T-helper 1 cell treated with Interleukin-12 subunit alpha and Interleukin-12 subunit beta and Interleukin-4 antibody, amounts not matched to agents 30 ng/mL and 1 ng/mL, for 36 hours (primary cell): ENCODE data around the gene UPK3A. TPM values are rescaled to one million over a fixed set of nuclear protein-coding genes. Genes with fewer than 3 reads are reported as not detected.
"Not testable (repeated sequence)": the region's sequence is repeated elsewhere in the genome, so short reads cannot be mapped to it uniquely, and the experiment has no call there.

Experiments
- intact Hi-C: fragments of 100-400 bp; cut with micrococcal nuclease; formaldehyde crosslinking; loops from one replicate; pipeline ENCODE4 v1.15.1; 2024
- total RNA-seq: library from RNA; stranded (reverse); gene quantifications from 2 replicates; pipeline ENCODE4 v1.2.3, GENCODE V29; 2022

UPK3A gene
- total RNA-seq, 1 donor from 2014 or later, result not detected

DNA sequence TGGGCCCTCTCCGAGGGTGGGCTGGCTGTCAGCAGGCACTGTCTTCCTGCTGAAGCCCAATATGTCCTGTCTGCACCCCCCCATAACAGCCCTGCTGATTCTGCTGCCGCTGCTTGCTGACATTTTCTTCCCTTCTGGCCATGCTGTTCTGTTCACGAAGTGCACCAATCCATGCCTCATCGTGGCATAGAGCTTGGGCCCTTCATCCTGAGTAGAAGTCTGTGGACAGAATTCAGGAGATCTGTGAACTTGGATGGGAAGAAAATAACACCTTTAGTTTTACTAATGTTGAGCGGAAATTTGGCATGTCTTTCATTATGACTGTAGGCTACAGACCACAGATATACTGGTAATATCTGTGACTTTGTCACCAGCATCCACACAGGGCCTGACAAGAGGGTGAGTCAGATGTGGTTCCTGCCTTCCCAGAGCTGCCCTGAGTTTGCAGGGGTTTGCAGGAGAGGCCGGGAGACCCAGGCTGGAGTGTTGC lies 29.9 kb upstream of the UPK3A start:
- intact Hi-C loops, result no loop called here

GRCh38 chr22:45257941-45258340 lies 26.8 kb upstream of the UPK3A start:
- intact Hi-C loops, result not testable (repeated sequence)

DNA sequence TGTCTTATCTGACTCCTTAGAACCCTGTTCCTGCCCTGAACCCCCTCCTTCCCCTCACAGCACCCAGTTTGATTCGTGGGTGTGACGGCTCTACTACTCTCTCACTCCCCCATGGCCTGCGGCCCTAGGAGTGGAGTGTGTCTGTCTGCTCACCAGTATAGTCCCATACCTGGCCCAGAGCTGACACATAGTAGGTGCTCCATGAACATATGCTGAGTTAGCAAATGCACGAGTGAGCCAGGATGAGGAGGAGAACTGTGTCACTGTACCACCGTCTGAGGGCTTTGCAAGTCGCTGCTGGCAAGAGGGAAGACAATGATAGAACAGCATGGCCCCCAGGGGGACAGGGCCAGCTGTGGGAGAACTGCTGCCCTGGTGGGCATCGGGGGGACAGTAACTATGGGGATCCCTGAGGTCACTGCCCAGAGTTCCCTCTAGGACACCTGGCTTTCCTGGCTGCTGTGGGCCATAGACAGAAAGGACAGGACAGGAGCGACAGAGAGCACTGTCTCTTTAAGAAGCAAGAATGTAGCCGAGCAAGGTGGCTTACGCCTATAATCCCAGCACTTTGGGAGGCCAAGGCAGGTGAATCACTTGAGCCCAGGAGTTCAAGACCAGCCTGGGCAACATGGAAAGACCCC lies 24.9 kb upstream of the UPK3A start:
- intact Hi-C loops, result no loop called here

DNA sequence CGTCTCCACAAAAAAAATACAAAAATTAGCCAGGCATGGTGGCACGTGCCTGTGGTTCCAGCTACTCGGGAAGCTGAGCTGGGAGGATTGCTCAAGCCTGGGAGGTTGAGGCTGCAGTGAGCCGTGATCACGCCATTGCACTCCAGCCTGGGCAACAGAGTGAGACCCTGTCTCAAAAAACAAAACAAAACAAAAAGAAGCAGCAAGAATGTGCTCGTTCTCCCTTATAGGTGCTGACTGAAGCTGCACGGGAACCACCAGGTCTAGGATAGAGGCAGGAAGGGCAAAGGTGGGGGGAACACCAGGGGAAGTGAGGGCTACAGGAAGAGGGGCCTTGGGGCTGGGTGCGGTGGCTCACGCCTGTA lies 24.4 kb upstream of the UPK3A start:
- intact Hi-C loops, result not testable (repeated sequence)

DNA sequence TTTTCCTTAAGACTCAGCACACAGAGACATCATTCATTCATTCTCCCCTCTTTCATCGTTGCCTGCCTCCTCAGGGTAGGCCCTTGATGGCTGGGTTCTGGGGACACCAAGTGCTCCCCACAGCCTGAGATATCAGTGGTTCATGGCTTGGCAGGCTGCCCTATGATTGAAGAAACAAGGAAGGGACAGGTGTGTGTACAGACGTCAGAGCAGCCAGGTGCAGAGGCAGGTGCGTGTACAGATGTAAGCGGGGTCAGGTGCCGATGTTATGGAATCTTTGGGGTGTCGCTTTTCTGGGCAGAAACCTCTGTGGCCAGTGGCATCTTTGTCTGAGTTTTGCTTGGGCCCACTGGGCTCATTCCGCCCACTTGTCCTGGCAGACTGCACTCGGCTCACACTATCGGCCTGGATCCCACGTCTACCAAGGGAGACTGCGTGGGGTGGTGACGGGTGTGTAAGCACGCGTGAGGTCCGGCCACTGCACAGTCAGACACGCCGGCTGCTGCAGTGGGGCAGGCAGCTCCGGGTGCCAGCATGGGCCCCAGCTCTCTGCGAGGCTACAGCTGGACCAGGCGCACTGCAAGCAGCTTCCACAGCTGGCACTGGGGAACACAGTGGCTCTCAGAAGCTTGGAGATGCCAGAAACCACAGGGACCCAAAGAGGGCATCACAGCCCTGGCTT lies 23.2 kb upstream of the UPK3A start:
- intact Hi-C loops, result no loop called here

GRCh38 chr22:45262195-45262930 lies 22.4 kb upstream of the UPK3A start:
- intact Hi-C loops, result no loop called here

GRCh38 chr22:45262931-45263462 lies 21.8 kb upstream of the UPK3A start:
- intact Hi-C loops, result no loop called here

GRCh38 chr22:45263463-45264269 lies 21.1 kb upstream of the UPK3A start:
- intact Hi-C loops, result no loop called here

- intact Hi-C loops, result loop anchor here (5.0 kb wide), 1 partner anchor 77 kb away; no protein-coding TSS in a partner anchor
These were observed 19.2 kb upstream of the UPK3A start for GRCh38 chr22:45265535-45265934.

DNA sequence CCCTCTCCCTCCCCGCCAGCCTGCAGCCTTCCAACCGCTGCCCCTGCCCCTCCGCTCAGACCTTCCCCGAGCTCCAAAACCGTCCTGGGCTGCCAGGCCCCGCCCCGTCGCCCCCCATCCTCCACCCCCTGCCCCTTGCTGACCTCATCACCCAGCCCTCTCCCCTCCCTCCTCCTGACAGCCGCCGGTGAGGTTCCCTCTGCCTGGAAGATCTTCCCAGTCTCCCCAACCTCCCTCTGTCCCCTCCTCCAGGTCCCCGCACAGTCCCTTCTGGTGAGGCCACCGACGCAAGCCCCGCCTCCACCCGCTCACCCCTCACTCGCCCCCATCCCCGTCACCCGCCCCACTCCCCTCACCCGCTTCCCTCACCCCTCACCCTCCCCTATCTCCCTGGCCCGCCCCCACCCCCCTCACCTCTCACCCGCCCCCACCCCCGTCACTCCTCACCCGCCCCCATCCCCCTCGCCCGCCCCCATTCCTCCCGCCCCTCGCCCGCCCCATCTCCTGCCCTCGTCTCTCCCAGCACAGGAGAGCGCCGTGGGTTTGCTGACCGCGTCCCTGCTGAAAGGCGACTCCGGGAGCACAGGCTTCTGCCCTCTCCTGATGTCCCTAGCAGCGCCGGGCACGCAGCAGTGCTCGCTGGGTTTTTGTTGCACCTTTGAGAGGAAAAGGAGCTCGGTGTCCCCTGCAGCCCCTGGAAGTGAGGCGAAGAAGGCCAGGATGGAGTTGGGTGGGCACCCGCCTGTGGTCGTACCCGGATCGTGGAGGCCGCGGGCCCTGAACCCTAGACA lies 16.4 kb upstream of the UPK3A start:
- intact Hi-C loops, result loop anchor here (2.0 to 5.0 kb wide), 2 partner anchors 16 to 74 kb away; partner anchors contain the start of gene UPK3A

- intact Hi-C loops, result loop anchor here (1.0 to 5.0 kb wide), 8 partner anchors 16 to 284 kb away; partner anchors contain the start of genes FAM118A and UPK3A
These were observed 15.5 kb upstream of the UPK3A start for GRCh38 chr22:45268958-45269844.

DNA sequence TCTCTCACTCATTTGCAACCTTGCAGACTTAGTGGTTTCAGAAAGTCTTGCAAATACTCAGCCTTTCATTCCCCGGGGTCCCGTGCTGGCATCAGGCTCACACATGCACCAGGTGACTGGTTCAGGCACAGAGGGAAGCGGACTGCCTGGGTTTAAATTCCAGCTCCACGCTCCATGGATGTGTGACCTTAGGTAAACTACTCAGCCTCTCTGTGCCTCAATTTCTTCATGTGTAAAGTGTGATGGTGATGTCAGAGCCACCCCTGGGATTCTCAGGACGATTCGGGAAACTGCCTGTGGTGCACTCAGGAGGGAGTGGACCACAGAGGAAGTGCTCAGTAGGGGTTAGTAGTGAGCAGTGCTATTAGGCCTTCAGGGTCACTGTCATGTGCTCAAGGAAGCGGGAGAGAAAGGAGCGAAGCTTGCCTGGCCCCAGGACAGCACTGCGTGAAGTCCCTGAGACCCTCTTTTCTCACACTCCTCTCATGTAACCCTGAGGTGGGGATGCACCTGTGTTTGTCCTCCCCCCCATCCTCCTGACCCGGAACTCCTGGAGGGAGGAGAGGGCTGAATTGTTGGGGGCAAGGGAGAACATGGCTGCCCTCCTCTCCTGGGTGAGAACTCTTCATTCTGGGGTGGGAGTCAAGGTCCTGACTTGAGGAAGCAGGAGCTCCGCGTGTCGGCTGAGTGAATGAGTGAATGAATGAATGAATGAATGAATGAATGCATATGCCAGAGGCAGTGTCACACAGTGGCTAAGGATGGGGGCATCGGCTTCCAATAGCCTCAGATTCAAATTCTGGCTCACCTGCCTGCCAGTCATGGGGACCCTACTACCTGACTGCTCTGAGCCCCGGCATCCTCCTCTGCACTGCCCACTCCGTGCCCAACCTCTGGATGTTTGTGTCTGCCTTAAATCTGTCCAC lies 14.4 kb upstream of the UPK3A start:
- intact Hi-C loops, result no loop called here

DNA sequence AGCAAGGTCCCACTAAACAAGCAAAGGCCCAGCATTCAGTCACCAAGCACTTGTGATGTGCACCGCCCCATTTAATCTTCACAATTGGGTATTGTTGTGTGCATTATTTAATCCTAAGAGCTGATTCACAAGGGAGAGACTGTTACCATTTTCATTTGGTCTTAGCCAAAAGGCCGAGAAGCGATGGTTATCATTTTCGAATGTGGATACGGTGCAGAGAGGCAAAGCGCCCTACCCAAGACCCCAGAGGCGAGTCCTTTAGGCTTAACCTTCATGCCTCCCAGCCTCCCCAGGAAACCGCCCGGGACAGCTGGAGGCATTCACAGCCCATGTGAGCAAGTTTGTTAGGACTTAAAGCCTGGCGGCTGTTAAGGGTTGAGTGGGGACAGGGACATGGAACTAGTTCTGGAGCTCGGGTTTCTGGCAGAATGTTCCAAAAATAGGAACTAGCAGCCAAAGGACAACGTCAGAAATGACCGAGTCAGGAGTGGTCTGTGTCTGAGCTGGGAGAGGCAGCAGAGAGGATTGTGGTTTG lies 13.0 kb upstream of the UPK3A start:
- intact Hi-C loops, result no loop called here

DNA sequence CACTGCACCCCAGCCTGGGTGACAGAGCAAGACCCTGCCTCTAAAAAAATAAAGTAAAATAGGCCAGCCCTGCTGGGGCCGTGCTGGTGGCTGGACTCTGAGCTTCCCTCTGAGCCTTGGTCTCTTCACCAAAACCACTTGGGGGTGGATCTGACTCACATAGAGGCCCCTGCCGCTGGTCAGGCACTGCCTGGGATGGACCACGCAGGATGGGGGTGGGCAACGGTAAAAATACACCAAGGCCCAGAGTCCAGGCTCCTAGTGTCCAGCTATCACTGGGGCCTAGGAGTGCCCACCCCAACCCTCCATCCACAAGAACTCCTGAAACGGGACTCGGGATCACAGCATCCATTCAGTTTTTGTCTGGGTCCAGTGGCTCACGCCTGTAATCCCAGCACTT lies 12.3 kb upstream of the UPK3A start:
- intact Hi-C loops, result no loop called here

DNA sequence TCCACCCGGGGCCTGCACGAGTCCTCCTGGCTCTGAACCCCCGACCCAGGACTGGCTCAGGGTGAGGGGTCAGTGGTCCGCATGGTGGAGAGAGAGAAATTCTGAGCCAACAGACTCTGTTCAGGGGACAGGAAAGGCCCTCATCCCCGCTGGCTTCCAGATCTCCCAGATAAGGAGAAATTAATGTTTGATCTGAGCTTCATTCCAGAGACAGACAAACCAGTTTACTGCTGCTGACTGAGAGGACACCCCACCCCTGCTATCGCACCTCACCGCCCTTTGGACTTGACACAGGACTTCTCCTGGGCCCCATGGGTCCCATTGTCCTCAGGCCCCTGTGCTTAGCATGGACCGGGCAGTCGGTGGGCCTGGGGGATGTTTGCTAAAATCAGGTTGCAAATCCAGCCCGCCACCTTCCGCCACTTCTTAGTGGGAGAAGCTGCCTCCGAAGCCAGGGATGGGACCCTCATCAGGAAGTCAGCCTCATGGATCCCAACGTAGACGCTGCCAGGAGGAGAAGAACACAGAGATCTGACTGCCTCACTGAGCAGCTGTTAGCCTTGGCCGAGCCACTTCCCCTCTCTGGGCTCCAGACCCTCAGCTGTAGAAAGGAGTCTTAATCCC lies 11.2 kb upstream of the UPK3A start:
- intact Hi-C loops, result no loop called here

DNA sequence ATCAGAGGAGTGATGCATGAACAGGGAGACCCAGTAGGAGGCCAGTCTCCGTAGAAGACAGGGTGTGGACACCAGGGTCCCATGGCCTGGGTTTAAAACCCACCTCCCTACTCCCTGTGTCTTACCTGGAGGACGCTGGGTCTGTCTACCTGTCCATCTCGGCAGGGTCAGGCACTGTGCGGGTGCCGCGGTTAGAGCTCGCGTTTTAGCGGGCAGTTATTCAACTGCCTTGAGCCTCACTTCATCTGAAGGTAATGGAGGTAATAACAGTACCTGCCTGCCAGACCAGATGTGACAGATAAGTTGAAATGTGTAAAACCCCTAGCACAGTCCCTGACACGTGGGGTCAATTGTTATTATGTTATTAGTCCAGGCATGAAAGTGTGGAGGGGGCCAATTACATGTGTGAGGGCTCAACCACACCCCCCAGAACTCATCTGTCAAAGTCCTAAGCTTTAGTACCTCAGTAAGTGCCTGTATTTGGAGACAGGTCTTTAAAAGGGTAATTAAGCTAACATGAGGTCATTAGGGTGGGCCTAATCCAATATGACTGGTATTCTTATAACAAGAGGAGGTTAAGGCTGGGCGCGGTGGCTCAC lies 8.1 kb upstream of the UPK3A start:
- intact Hi-C loops, result no loop called here

DNA sequence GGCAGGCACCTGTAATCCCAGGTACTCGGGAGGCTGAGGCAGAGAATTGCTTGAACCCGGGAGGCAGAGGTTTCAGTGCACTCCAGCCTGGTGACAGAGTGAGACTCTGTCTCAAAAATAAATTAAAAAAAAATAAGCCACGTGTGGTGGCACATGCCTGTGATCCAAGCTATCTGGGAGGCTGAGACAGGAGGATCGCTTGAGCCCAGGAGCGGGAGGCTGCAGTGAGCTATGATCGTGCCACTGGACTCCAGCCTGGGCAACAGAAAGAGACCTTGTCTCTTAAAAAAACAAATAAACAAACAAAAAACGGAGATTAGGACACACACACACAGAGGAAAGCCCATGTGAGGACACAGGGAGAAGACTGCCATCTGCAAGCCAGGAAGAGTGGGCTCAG lies 7.0 kb upstream of the UPK3A start:
- intact Hi-C loops, result not testable (repeated sequence)
